IMR-90 (cell line): ENCODE data around the gene LUZP1.

Source experiments
- CEBPB ChIP-seq: IDR thresholded peaks from 2 replicates; pipeline ENCODE4 v1.6.1; 2012; ENCODE audit warnings: low read depth, low read length, improper control_type of control experiment
- NFE2L2 ChIP-seq: fragments of 150-350 bp; IDR thresholded peaks from 2 replicates; pipeline ENCODE4 v1.6.1; 2016; ENCODE audit warnings: low read depth, mild to moderate bottlenecking, low read length
- POLR2A ChIP-seq: IDR thresholded peaks from 2 replicates; pipeline ENCODE4 v1.6.1; 2012; ENCODE audit warnings: mild to moderate bottlenecking, low read depth, low read length
- RAD21 ChIP-seq: IDR thresholded peaks from 2 replicates; pipeline ENCODE4 v1.6.1; 2012; ENCODE audit warnings: low read length, improper control_type of control experiment
- RFX5 ChIP-seq: IDR thresholded peaks from 2 replicates; pipeline ENCODE4 v1.8.0; 2012; ENCODE audit warnings: low read depth, mild to moderate bottlenecking, low read length, moderate library complexity
- TF ChIP-seq, protein P1 (sequence below): conservative IDR thresholded peaks from 2 replicates; pipeline ENCODE4 v1.5.1; 2012; ENCODE audit warnings: mild to moderate bottlenecking, low read depth, low read length, improper control_type of control experiment

DNA sequence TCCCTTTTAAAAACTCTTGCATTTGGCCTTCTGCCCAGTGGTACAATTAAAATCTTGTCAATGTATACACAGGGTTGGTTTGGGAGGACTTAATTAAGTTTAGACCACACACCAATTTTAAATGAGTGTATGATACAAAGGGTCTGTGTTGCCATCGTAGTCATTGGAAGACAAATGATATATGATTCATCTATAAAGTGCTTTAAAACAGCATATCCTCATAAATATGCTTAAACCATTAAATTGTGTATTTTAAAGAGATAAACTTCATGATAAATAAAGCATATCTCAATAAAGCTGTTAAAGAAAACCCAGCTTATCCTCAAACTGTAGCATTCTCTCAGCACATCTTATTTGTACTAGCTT, 69.5 kb downstream of the LUZP1 start:
- TF ChIP-seq, protein P1, sequence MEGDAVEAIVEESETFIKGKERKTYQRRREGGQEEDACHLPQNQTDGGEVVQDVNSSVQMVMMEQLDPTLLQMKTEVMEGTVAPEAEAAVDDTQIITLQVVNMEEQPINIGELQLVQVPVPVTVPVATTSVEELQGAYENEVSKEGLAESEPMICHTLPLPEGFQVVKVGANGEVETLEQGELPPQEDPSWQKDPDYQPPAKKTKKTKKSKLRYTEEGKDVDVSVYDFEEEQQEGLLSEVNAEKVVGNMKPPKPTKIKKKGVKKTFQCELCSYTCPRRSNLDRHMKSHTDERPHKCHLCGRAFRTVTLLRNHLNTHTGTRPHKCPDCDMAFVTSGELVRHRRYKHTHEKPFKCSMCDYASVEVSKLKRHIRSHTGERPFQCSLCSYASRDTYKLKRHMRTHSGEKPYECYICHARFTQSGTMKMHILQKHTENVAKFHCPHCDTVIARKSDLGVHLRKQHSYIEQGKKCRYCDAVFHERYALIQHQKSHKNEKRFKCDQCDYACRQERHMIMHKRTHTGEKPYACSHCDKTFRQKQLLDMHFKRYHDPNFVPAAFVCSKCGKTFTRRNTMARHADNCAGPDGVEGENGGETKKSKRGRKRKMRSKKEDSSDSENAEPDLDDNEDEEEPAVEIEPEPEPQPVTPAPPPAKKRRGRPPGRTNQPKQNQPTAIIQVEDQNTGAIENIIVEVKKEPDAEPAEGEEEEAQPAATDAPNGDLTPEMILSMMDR = no peak
- TF ChIP-seq CEBPB (no peak), RAD21 (no peak), RFX5 (no peak), NFE2L2 (no peak), POLR2A (no peak)
